ENCODE measurements around the gene TMOD1. TPM values are rescaled to one million over a fixed set of nuclear protein-coding genes. Genes with fewer than 3 reads are reported as not detected.

Gene TMOD1
- total RNA-seq, 1 donor from 2014 or later = not detected

GRCh38 chr9:97628668-97629067 is 127.2 kb downstream of the TMOD1 start:
- peaks cover 65% of the 10 kb centered on the region for H3K79me2 ChIP-seq (ENCODE audit: low read depth)
- H4K20me1 ChIP-seq (ENCODE audit: low read depth) = peaks cover 22% of the 10 kb centered on the region
- TF ChIP-seq, protein P1, sequence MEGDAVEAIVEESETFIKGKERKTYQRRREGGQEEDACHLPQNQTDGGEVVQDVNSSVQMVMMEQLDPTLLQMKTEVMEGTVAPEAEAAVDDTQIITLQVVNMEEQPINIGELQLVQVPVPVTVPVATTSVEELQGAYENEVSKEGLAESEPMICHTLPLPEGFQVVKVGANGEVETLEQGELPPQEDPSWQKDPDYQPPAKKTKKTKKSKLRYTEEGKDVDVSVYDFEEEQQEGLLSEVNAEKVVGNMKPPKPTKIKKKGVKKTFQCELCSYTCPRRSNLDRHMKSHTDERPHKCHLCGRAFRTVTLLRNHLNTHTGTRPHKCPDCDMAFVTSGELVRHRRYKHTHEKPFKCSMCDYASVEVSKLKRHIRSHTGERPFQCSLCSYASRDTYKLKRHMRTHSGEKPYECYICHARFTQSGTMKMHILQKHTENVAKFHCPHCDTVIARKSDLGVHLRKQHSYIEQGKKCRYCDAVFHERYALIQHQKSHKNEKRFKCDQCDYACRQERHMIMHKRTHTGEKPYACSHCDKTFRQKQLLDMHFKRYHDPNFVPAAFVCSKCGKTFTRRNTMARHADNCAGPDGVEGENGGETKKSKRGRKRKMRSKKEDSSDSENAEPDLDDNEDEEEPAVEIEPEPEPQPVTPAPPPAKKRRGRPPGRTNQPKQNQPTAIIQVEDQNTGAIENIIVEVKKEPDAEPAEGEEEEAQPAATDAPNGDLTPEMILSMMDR (IDR thresholded peaks at IDR 0.05) = no peak
- no peak for TF ChIP-seq EZH2phosphoT487 (IDR thresholded peaks at IDR 0.05)
- no peak for TF ChIP-seq EZH2 (IDR thresholded peaks at IDR 0.05)
- peaks cover 17% of the 10 kb centered on the region for H3K4me1 ChIP-seq
- Mint-ChIP-seq H3K9me3 (no peaks in the 10 kb centered on the region), H3K27ac (peak overlapping the region; percentile 73), H3K36me3 (peaks cover 14% of the 10 kb centered on the region), H3K4me1 (peaks cover 14% of the 10 kb centered on the region), H3K4me3 (no peak overlapping the region), H3K27me3 (ENCODE audit: insufficient read depth, low read depth) (peaks cover 2% of the 10 kb centered on the region)
- H3K27ac ChIP-seq = no peak overlapping the region
- H2AFZ ChIP-seq (replicated peaks) = no peak overlapping the region
- peak overlapping the region; percentile 44 for H3K4me2 ChIP-seq
- H3K27me3 ChIP-seq = no peaks in the 10 kb centered on the region
- H3K9ac ChIP-seq = no peak overlapping the region
- H3K4me3 ChIP-seq = no peak overlapping the region
- no peaks in the 10 kb centered on the region for H3K9me3 ChIP-seq (ENCODE audit: low read depth)
- peaks cover 24% of the 10 kb centered on the region for H3F3A ChIP-seq (ENCODE audit: low read depth)
- H3K36me3 ChIP-seq = peaks cover 22% of the 10 kb centered on the region
- DNase-seq (ENCODE audit: low spot score) = peak; percentile 60

GRCh38 chr9:97629156-97629555 is 127.7 kb downstream of the TMOD1 start:
- no peaks in the 10 kb centered on the region for H3K27me3 ChIP-seq
- TF ChIP-seq, protein P1 (IDR thresholded peaks at IDR 0.05) = no peak
- TF ChIP-seq EZH2 (IDR thresholded peaks at IDR 0.05) (no peak), EZH2phosphoT487 (IDR thresholded peaks at IDR 0.05) (no peak)
- H3K4me1 Mint-ChIP-seq = peaks cover 14% of the 10 kb centered on the region
- H3K4me1 ChIP-seq = peaks cover 17% of the 10 kb centered on the region
- no peak overlapping the region for H3K9ac ChIP-seq
- H3K27ac ChIP-seq = no peak overlapping the region
- H3K4me3 Mint-ChIP-seq = no peak overlapping the region
- no peaks in the 10 kb centered on the region for H3K9me3 ChIP-seq (ENCODE audit: low read depth)
- H2AFZ ChIP-seq (replicated peaks) = no peak overlapping the region
- H4K20me1 ChIP-seq (ENCODE audit: low read depth) = peaks cover 23% of the 10 kb centered on the region
- H3K27me3 Mint-ChIP-seq (ENCODE audit: insufficient read depth, low read depth) = peaks cover 2% of the 10 kb centered on the region
- H3K36me3 Mint-ChIP-seq = peaks cover 9% of the 10 kb centered on the region
- no peak for DNase-seq (ENCODE audit: low spot score)
- peak overlapping the region; percentile 73 for H3K27ac Mint-ChIP-seq
- H3K36me3 ChIP-seq = peaks cover 21% of the 10 kb centered on the region
- peak overlapping the region; percentile 44 for H3K4me2 ChIP-seq
- no peaks in the 10 kb centered on the region for H3K9me3 Mint-ChIP-seq
- H3K79me2 ChIP-seq (ENCODE audit: low read depth) = peaks cover 69% of the 10 kb centered on the region
- no peak overlapping the region for H3K4me3 ChIP-seq
- peaks cover 29% of the 10 kb centered on the region for H3F3A ChIP-seq (ENCODE audit: low read depth)

GRCh38 chr9:97630591-97630990 is 129.1 kb downstream of the TMOD1 start:
- Mint-ChIP-seq H3K9me3 (no peaks in the 10 kb centered on the region), H3K27ac (no peak overlapping the region), H3K36me3 (peaks cover 4% of the 10 kb centered on the region), H3K27me3 (ENCODE audit: insufficient read depth, low read depth) (peaks cover 2% of the 10 kb centered on the region), H3K4me3 (no peak overlapping the region), H3K4me1 (peaks cover 25% of the 10 kb centered on the region)
- H3F3A ChIP-seq (ENCODE audit: low read depth) = peaks cover 35% of the 10 kb centered on the region
- TF ChIP-seq EZH2phosphoT487 (IDR thresholded peaks at IDR 0.05) (no peak), EZH2 (IDR thresholded peaks at IDR 0.05) (no peak)
- TF ChIP-seq, protein P1 (IDR thresholded peaks at IDR 0.05) = no peak
- H3K9ac ChIP-seq = no peak overlapping the region
- H3K79me2 ChIP-seq (ENCODE audit: low read depth) = peaks cover 83% of the 10 kb centered on the region
- peaks cover 38% of the 10 kb centered on the region for H4K20me1 ChIP-seq (ENCODE audit: low read depth)
- H3K4me3 ChIP-seq = no peak overlapping the region
- no peak for DNase-seq (ENCODE audit: low spot score)
- H3K9me3 ChIP-seq (ENCODE audit: low read depth) = no peaks in the 10 kb centered on the region
- H3K4me1 ChIP-seq = peaks cover 25% of the 10 kb centered on the region
- no peaks in the 10 kb centered on the region for H3K27me3 ChIP-seq
- no peak overlapping the region for H2AFZ ChIP-seq (replicated peaks)
- H3K4me2 ChIP-seq = no peak overlapping the region
- peaks cover 6% of the 10 kb centered on the region for H3K36me3 ChIP-seq
- no peak overlapping the region for H3K27ac ChIP-seq
